ENCODE results near the gene CCNY.

GRCh38 chr10:35445150-35445884 lies 109.0 kb downstream of the CCNY start:
- TF ChIP-seq CTCF (IDR thresholded peaks at IDR 0.05 in 4 of 5, conservative IDR thresholded peaks at IDR 0.05 in 1 of 5): no peak
- TF ChIP-seq POLR2A (IDR thresholded peaks at IDR 0.05): no peak
